Measurements from ENCODE around the gene PROSER3.

PROSER3 gene

DNA sequence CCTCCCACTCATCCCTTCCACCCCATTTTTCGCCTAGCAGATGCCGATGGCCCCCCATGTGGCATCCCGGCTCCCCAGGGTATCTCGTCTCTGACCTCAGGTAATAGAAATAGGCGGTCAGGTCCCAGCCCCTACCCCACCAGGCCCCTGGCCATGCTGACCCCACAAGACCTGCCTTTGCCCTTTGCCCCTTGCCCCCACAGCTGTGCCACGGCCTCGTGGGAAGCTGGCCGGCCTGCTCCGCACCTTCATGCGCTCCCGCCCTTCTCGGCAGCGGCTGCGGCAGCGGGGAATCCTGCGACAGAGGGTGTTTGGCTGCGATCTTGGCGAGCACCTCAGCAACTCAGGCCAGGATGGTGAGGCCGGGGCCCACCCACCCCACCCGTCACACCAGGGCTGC lies 22.7 kb downstream of the PROSER3 start:
- H3K36me3 ChIP-seq (ENCODE audit: control insufficient read depth, low read length) = no peaks in the 10 kb centered on the region
- H3K79me2 ChIP-seq (ENCODE audit: control insufficient read depth, low read length) = peaks cover 5% of the 10 kb centered on the region; the same call in 1 of the 2 replicates
- no peaks in the 10 kb centered on the region for H3K27me3 ChIP-seq (ENCODE audit: control insufficient read depth, low read length)
- no peaks in the 10 kb centered on the region for H3F3A ChIP-seq (ENCODE audit: control insufficient read depth, insufficient read depth)
- TF ChIP-seq CTCF (IDR thresholded peaks at IDR 0.05; ENCODE audit: low read depth, low read length, poor library complexity, severe bottlenecking) (no peak), EZH2phosphoT487 (IDR thresholded peaks at IDR 0.05; ENCODE audit: borderline replicate concordance, low read length) (no peak)
- H3K4me3 ChIP-seq (ENCODE audit: low read length) = no peak overlapping the region
- H3K4me2 ChIP-seq (ENCODE audit: low read length) = no peak overlapping the region
- no peaks in the 10 kb centered on the region for H4K20me1 ChIP-seq (ENCODE audit: control insufficient read depth, insufficient read depth, low read depth, low read length)
- H3K9me2 ChIP-seq (replicated peaks; ENCODE audit: control insufficient read depth, low read length) = no peaks in the 10 kb centered on the region
- no peak overlapping the region for H3K27ac ChIP-seq (ENCODE audit: low read depth, low read length)
- no peaks in the 10 kb centered on the region for H3K9me3 ChIP-seq (ENCODE audit: control insufficient read depth, insufficient read depth, low read length)
- peaks cover 9% of the 10 kb centered on the region for H3K4me1 ChIP-seq (ENCODE audit: control insufficient read depth, low read length)

DNA sequence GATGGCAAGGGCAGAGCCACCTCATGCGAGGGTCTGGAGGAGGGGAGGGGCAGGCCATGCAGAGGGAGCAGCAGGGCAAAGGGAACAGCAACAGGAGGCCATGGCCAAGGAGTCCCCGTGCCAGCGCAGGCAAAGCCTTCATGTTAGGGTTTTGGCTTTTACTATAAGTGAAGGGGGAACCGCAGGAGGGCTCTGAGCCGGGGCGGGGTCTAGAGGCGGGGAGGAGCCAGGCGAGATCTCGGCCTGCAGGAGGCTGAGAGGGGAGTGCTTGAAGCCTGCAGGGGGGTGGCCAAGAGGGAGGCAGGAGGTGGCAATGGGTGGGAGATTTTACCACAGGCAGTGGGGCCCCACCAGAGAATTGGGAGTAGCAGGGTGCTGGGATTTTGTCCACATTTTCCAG lies 23.7 kb downstream of the PROSER3 start:
- Histone ChIP-seq H4K20me1 (ENCODE audit: control insufficient read depth, insufficient read depth, low read depth, low read length) (no peaks in the 10 kb centered on the region), H3K4me1 (ENCODE audit: control insufficient read depth, low read length) (peaks cover 1% of the 10 kb centered on the region), H3K27ac (ENCODE audit: low read depth, low read length) (no peak overlapping the region), H3K79me2 (ENCODE audit: control insufficient read depth, low read length) (no peaks in the 10 kb centered on the region), H3K27me3 (ENCODE audit: control insufficient read depth, low read length) (no peaks in the 10 kb centered on the region), H3K9me3 (ENCODE audit: control insufficient read depth, insufficient read depth, low read length) (no peaks in the 10 kb centered on the region), H3K36me3 (ENCODE audit: control insufficient read depth, low read length) (no peaks in the 10 kb centered on the region), H3F3A (ENCODE audit: control insufficient read depth, insufficient read depth) (no peaks in the 10 kb centered on the region), H3K9me2 (replicated peaks; ENCODE audit: control insufficient read depth, low read length) (no peaks in the 10 kb centered on the region), H3K4me3 (ENCODE audit: low read length) (no peak overlapping the region), H3K4me2 (ENCODE audit: low read length) (no peak overlapping the region)
- TF ChIP-seq EZH2phosphoT487 (IDR thresholded peaks at IDR 0.05; ENCODE audit: borderline replicate concordance, low read length) (no peak), CTCF (IDR thresholded peaks at IDR 0.05; ENCODE audit: low read depth, low read length, poor library complexity, severe bottlenecking) (no peak)

- H3K4me3 ChIP-seq (ENCODE audit: low read length) = no peak overlapping the region
- H3K4me2 ChIP-seq (ENCODE audit: low read length) = no peak overlapping the region
- H3K9me2 ChIP-seq (replicated peaks; ENCODE audit: control insufficient read depth, low read length) = no peaks in the 10 kb centered on the region
Measured at GRCh38 chr19:35782589-35782988, 24.6 kb downstream of the PROSER3 start.

More at GRCh38 chr19:35782589-35782988, 24.6 kb downstream of the PROSER3 start:
- H3K9me3 ChIP-seq (ENCODE audit: control insufficient read depth, insufficient read depth, low read length) = no peaks in the 10 kb centered on the region
- H3K36me3 ChIP-seq (ENCODE audit: control insufficient read depth, low read length) = no peaks in the 10 kb centered on the region
- no peak overlapping the region for H3K27ac ChIP-seq (ENCODE audit: low read depth, low read length)
- TF ChIP-seq EZH2phosphoT487 (IDR thresholded peaks at IDR 0.05; ENCODE audit: borderline replicate concordance, low read length) (no peak), CTCF (IDR thresholded peaks at IDR 0.05; ENCODE audit: low read depth, low read length, poor library complexity, severe bottlenecking) (no peak)
- H3K4me1 ChIP-seq (ENCODE audit: control insufficient read depth, low read length) = no peaks in the 10 kb centered on the region
- H3F3A ChIP-seq (ENCODE audit: control insufficient read depth, insufficient read depth) = no peaks in the 10 kb centered on the region
- no peaks in the 10 kb centered on the region for H3K79me2 ChIP-seq (ENCODE audit: control insufficient read depth, low read length)
- H4K20me1 ChIP-seq (ENCODE audit: control insufficient read depth, insufficient read depth, low read depth, low read length) = no peaks in the 10 kb centered on the region
- H3K27me3 ChIP-seq (ENCODE audit: control insufficient read depth, low read length) = no peaks in the 10 kb centered on the region
